Kidney (tissue), 14 donors: ENCODE measurements around the gene ATP12A. TPM values are rescaled to one million over a fixed set of nuclear protein-coding genes. Genes with fewer than 3 reads are reported as not detected.
A peak's percentile ranks its signal among the peaks of the same experiment; 100 is the strongest.

Source experiments
- DNase-seq, 5 donors: peaks; one replicate each; pipeline ENCODE4 v3.0.0-alpha.2; 2013 to 2020
- FAIRE-seq: peaks from 2 replicates; lab custom pipeline; 2012; peaks lifted over from hg19 to GRCh38; lab: Jason Lieb, UNC
- H3K27ac ChIP-seq, 2 donors: one replicate each; pipeline ENCODE4 v1.7.0; 2013; ENCODE audit warnings: low read depth in 2 of 2, low read length in 2 of 2, inconsistent platforms in 1 of 2
- H3K27me3 ChIP-seq: one replicate; pipeline ENCODE4 v1.7.1; 2013; ENCODE audit warnings: low read length, inconsistent platforms; ENCODE audit not compliant: control insufficient read depth, insufficient read depth
- H3K36me3 ChIP-seq, 3 donors: one replicate each; pipeline versions ENCODE4 v1.7.0 to v1.7.1; 2013; ENCODE audit warnings: low read length in 3 of 3, control low read depth in 1 of 3, inconsistent platforms in 1 of 3; ENCODE audit not compliant: insufficient read depth in 3 of 3, control insufficient read depth in 2 of 3
- H3K4me1 ChIP-seq, 3 donors: one replicate each; pipeline versions ENCODE4 v1.7.0 to v1.7.1; 2013; ENCODE audit warnings: low read length in 3 of 3, inconsistent platforms in 1 of 3, low read depth in 1 of 3; ENCODE audit not compliant: control insufficient read depth in 2 of 3, insufficient read depth in 2 of 3
- H3K4me3 ChIP-seq, 3 donors: one replicate each; pipeline versions ENCODE4 v1.7.0 to v1.8.1; 2013; ENCODE audit warnings: low read length in 3 of 3, control low read depth in 1 of 3, inconsistent platforms in 1 of 3
- H3K9ac ChIP-seq, 3 donors: one replicate each; pipeline versions ENCODE4 v1.7.0 to v1.7.1; 2013; ENCODE audit warnings: low read length in 3 of 3, control low read depth in 1 of 3, inconsistent platforms in 1 of 3
- H3K9me3 ChIP-seq, 3 donors: one replicate each; pipeline versions ENCODE4 v1.7.0 to v1.7.1; 2013; ENCODE audit warnings: low read length in 3 of 3, control low read depth in 1 of 3, inconsistent platforms in 1 of 3; ENCODE audit not compliant: control insufficient read depth in 2 of 3, insufficient read depth in 1 of 3
- CTCF ChIP-seq: IDR thresholded peaks from 3 replicates; pipeline ENCODE4 v1.5.1; 2012; ENCODE audit warnings: mild to moderate bottlenecking, moderate library complexity, borderline replicate concordance; ENCODE audit not compliant: insufficient read depth; ENCODE audit errors: extremely low read depth
- intact Hi-C: fragments of 100-400 bp; cut with DNase I; formaldehyde crosslinking; loops from one replicate; pipeline ENCODE4 v1.11.1; 2022
- polyA plus RNA-seq: library from polyadenylated mRNA; stranded (reverse); fragments of 350-450 nt; fragmentation: Illumina TruSeq; extraction: RNeasy Lipid Tissue Mini Kit (QIAGEN cat#74804); gene quantifications from one replicate; pipeline ENCODE4 v1.2.3, GENCODE V29; 2014; ENCODE audit warnings: low read depth, low replicate concordance; ENCODE audit not compliant: insufficient read depth
- total RNA-seq: library from RNA; stranded (reverse); fragmentation: NEBNext Ultra II Directional; extraction: Animal tissue kit (Norgen Biotek cat#: 25700); gene quantifications from one replicate; pipeline ENCODE4 v1.2.1, GENCODE V29; 2021
- donor health status: control.
- donor health status: control.
- donor health status: control.
- donor health status: control.
- donor health status: control.
- donor health status: DM: yes; HTN: yes; CAD: no.
- donor health status: Normal renal cell carcinoma (clear cell type).

Gene ATP12A
- total and polyA plus RNA-seq, 2 donors from 2014 or later: 0.22 to 6.5 TPM

- peaks cover 0 to 6% (median 3%) of the 10 kb centered on the region in 3 donors for H3K4me1 ChIP-seq
- no peaks in the 10 kb centered on the region for H3K9me3 ChIP-seq
- H3K27ac ChIP-seq: no peak overlapping the region
- H3K27me3 ChIP-seq: peaks cover 3% of the 10 kb centered on the region
- intact Hi-C loops: no loop called here
- FAIRE-seq: no peak
- no peak for DNase-seq
- H3K4me3 ChIP-seq: peak overlapping the region in 1 of 3 donors; percentile 22
- no peak overlapping the region for H3K9ac ChIP-seq
- no peak for TF ChIP-seq CTCF
- no peaks in the 10 kb centered on the region for H3K36me3 ChIP-seq
Observed at GRCh38 chr13:24679686-24680085, 522 bp upstream of the ATP12A start.

GRCh38 chr13:24680921-24681604 lies 855 bp downstream of the ATP12A start:
- Histone ChIP-seq H3K36me3 (no peaks in the 10 kb centered on the region), H3K27me3 (peaks cover 3% of the 10 kb centered on the region), H3K9me3 (no peaks in the 10 kb centered on the region), H3K4me3 (peak overlapping the region in 1 of 3 donors; percentile 11), H3K27ac (no peak overlapping the region), H3K4me1 (peaks cover 0 to 6% (median 3%) of the 10 kb centered on the region in 3 donors), H3K9ac (no peak overlapping the region)
- no peak for DNase-seq
- no peak for FAIRE-seq
- TF ChIP-seq CTCF: no peak
- intact Hi-C loops: no loop called here

- Histone ChIP-seq H3K36me3 (no peaks in the 10 kb centered on the region), H3K4me1 (peaks cover 0 to 6% (median 3%) of the 10 kb centered on the region in 3 donors), H3K4me3 (peak overlapping the region in 2 of 3 donors; percentile 12 to 54), H3K9me3 (no peaks in the 10 kb centered on the region), H3K27ac (no peak overlapping the region), H3K9ac (peak overlapping the region in 1 of 3 donors; percentile 39), H3K27me3 (peaks cover 3% of the 10 kb centered on the region)
- FAIRE-seq (no peak), DNase-seq (no peak)
- no peak for TF ChIP-seq CTCF
- intact Hi-C loops: no loop called here
Observed at GRCh38 chr13:24681930-24682329, 1.7 kb downstream of the ATP12A start.
